Measurements from ENCODE around the gene POU4F2. TPM values are rescaled to one million over a fixed set of nuclear protein-coding genes. Genes with fewer than 3 reads are reported as not detected.
A peak's percentile ranks its signal among the peaks of the same experiment; 100 is the strongest.

POU4F2 gene
- total RNA-seq, 1 donor from 2014 or later, result not detected

DNA sequence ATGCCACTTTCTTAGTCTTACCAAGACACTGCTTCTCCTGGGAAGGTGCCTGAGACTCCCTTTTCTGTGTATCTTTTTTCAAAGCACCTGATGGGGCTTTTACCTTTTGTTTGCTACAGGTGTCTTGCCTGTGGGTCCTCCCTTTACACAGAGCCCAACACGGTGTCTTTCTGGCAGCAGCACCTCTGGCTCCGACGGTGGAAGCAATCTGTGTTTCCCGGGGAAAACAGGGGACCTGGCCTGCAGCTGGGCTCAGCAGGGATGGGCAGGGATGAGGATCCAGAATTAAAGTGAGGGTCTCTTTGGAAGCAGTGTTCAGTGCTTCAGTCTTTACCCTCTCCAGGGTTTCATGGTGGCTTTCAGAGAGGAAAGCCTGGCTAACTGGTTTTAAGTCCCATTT lies 11.3 kb downstream of the POU4F2 start:
- H3K27me3 ChIP-seq, result peaks cover 100% of the 10 kb centered on the region
- H3K4me1 Mint-ChIP-seq, result peaks cover 10% of the 10 kb centered on the region
- H3K27me3 Mint-ChIP-seq (ENCODE audit: insufficient read depth, low read depth), result peaks cover 85% of the 10 kb centered on the region
- H3K79me2 ChIP-seq (ENCODE audit: low read depth), result no peaks in the 10 kb centered on the region
- no peak for DNase-seq (ENCODE audit: low spot score)
- no peak overlapping the region for H3K4me3 ChIP-seq
- no peak overlapping the region for H2AFZ ChIP-seq (replicated peaks)
- H3K9ac ChIP-seq, result no peak overlapping the region
- H3K4me1 ChIP-seq, result peaks cover 5% of the 10 kb centered on the region
- no peak overlapping the region for H3K27ac Mint-ChIP-seq
- no peak overlapping the region for H3K27ac ChIP-seq
- H3K36me3 ChIP-seq, result no peaks in the 10 kb centered on the region
- no peak overlapping the region for H3K4me2 ChIP-seq
- H3K9me3 ChIP-seq (ENCODE audit: low read depth), result no peaks in the 10 kb centered on the region
- peaks cover 72% of the 10 kb centered on the region for H4K20me1 ChIP-seq (ENCODE audit: low read depth)
- no peak overlapping the region for H3K4me3 Mint-ChIP-seq
- no peaks in the 10 kb centered on the region for H3K36me3 Mint-ChIP-seq
- TF ChIP-seq EZH2phosphoT487 (IDR thresholded peaks at IDR 0.05) (peak; percentile 31), EZH2 (IDR thresholded peaks at IDR 0.05) (no peak)
- TF ChIP-seq, protein P1, sequence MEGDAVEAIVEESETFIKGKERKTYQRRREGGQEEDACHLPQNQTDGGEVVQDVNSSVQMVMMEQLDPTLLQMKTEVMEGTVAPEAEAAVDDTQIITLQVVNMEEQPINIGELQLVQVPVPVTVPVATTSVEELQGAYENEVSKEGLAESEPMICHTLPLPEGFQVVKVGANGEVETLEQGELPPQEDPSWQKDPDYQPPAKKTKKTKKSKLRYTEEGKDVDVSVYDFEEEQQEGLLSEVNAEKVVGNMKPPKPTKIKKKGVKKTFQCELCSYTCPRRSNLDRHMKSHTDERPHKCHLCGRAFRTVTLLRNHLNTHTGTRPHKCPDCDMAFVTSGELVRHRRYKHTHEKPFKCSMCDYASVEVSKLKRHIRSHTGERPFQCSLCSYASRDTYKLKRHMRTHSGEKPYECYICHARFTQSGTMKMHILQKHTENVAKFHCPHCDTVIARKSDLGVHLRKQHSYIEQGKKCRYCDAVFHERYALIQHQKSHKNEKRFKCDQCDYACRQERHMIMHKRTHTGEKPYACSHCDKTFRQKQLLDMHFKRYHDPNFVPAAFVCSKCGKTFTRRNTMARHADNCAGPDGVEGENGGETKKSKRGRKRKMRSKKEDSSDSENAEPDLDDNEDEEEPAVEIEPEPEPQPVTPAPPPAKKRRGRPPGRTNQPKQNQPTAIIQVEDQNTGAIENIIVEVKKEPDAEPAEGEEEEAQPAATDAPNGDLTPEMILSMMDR (IDR thresholded peaks at IDR 0.05), result no peak
- H3F3A ChIP-seq (ENCODE audit: low read depth), result peaks cover 29% of the 10 kb centered on the region
- peaks cover 2% of the 10 kb centered on the region for H3K9me3 Mint-ChIP-seq

DNA sequence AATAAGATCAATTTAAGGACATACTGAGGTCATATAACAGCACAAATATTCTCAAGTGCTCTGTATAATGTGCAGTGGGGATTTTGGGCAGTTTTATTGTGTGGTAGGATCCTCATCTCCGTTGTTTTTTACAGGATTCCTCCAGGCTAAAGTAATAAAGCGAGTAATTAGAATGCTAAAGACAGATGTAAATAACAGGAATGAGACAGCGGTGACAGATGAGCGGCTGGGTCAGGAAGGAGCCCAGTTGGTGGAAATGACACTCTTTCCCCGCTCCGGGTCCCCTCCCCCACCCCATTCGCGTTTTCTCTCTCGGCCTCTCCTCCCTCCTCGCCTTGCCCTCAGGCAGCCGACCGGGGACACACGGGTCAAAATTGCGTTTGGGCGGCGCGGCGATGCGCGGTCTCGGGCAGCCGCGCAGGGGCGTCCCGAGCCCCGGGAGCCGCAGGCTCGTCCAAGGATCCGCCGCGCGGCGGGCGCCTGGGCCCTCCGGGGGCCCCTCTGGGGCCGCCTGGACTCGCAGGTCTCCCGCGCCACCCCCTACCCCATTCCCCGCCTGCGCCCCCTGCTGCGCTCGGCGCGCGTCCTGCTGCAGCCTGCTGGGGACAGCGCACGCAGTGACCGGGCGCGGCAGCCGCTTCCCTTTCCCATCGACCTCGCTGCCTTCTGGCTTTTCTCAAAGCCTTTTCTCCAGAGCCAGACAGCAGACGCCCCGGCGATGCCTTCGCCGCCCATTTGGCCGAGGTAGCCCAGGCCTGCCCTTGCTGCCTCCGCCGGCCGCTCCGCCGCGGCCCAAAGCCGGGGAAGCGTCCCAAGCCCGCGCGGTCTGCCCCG lies 16.2 kb downstream of the POU4F2 start:
- Histone ChIP-seq H3K79me2 (ENCODE audit: low read depth) (no peaks in the 10 kb centered on the region), H4K20me1 (ENCODE audit: low read depth) (peaks cover 50% of the 10 kb centered on the region), H3K4me3 (peak overlapping the region; percentile 64), H3K4me1 (peaks cover 7% of the 10 kb centered on the region), H3K27me3 (peaks cover 100% of the 10 kb centered on the region), H3K9me3 (ENCODE audit: low read depth) (no peaks in the 10 kb centered on the region), H3F3A (ENCODE audit: low read depth) (peaks cover 16% of the 10 kb centered on the region), H3K4me2 (peak overlapping the region; percentile 93), H3K36me3 (no peaks in the 10 kb centered on the region), H2AFZ (replicated peaks) (no peak overlapping the region), H3K27ac (no peak overlapping the region), H3K9ac (no peak overlapping the region)
- TF ChIP-seq EZH2phosphoT487 (IDR thresholded peaks at IDR 0.05) (peak; percentile 72), EZH2 (IDR thresholded peaks at IDR 0.05) (peak; percentile 86)
- TF ChIP-seq, protein P1 (IDR thresholded peaks at IDR 0.05), result peak; percentile 17
- Mint-ChIP-seq H3K4me1 (peaks cover 9% of the 10 kb centered on the region), H3K4me3 (peak overlapping the region; percentile 81), H3K27ac (no peak overlapping the region), H3K27me3 (ENCODE audit: insufficient read depth, low read depth) (peaks cover 57% of the 10 kb centered on the region), H3K9me3 (peaks cover 2% of the 10 kb centered on the region), H3K36me3 (no peaks in the 10 kb centered on the region)
- peak; percentile 84 for DNase-seq (ENCODE audit: low spot score)

DNA sequence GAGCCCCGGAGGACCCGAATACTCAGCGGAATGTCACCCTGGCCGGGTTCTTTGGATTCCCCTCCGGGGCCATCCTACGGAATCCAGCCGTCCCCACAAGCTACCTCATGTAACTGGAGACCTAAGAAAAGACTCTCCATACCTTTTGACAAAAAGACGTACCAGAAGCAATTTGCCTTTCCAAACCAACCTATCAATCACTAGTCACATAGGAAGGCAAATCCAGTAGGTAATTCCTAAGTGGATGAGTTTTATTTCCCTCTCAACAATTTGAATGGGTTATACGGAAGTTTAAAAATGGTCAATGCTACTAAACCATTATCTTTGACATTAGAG lies 16.8 kb downstream of the POU4F2 start:
- peak; percentile 71 for TF ChIP-seq EZH2 (IDR thresholded peaks at IDR 0.05)
- TF ChIP-seq, protein P1 (IDR thresholded peaks at IDR 0.05), result no peak
- peak; percentile 68 for TF ChIP-seq EZH2phosphoT487 (IDR thresholded peaks at IDR 0.05)
- Histone ChIP-seq H3K27me3 (peaks cover 100% of the 10 kb centered on the region), H3K9me3 (ENCODE audit: low read depth) (no peaks in the 10 kb centered on the region), H3K9ac (no peak overlapping the region), H2AFZ (replicated peaks) (no peak overlapping the region), H3K4me3 (peak overlapping the region; percentile 64), H3K4me1 (peaks cover 7% of the 10 kb centered on the region), H3K36me3 (no peaks in the 10 kb centered on the region), H3F3A (ENCODE audit: low read depth) (peaks cover 16% of the 10 kb centered on the region), H4K20me1 (ENCODE audit: low read depth) (peaks cover 45% of the 10 kb centered on the region), H3K79me2 (ENCODE audit: low read depth) (no peaks in the 10 kb centered on the region), H3K27ac (no peak overlapping the region), H3K4me2 (peak overlapping the region; percentile 93)
- H3K27ac Mint-ChIP-seq, result no peak overlapping the region
- peaks cover 54% of the 10 kb centered on the region for H3K27me3 Mint-ChIP-seq (ENCODE audit: insufficient read depth, low read depth)
- H3K4me1 Mint-ChIP-seq, result peaks cover 9% of the 10 kb centered on the region
- no peaks in the 10 kb centered on the region for H3K36me3 Mint-ChIP-seq
- H3K9me3 Mint-ChIP-seq, result peaks cover 2% of the 10 kb centered on the region
- H3K4me3 Mint-ChIP-seq, result peak overlapping the region; percentile 81
- DNase-seq (ENCODE audit: low spot score), result no peak
